Testis (tissue), 2 donors: ENCODE data around the gene ROBO4.

Experiments
- POLR2A ChIP-seq: fragments of 450-650 bp; IDR thresholded peaks from one replicate; pipeline ENCODE4 v1.6.1; 2017; ENCODE audit warnings: antibody characterized with exemption, mild to moderate bottlenecking, moderate library complexity
- TF ChIP-seq, protein P1 (sequence below), 3 experiments: fragments of 450-650 bp in 2 of 3; fragments of 200-600 bp in 1 of 3; sonication (generic) in 1 of 3; IDR thresholded peaks; one replicate each; pipeline ENCODE4 v1.5.1; 2016 to 2019; ENCODE audit warnings: antibody characterized with exemption in 3 of 3, mild to moderate bottlenecking in 2 of 3, moderate library complexity in 1 of 3

DNA sequence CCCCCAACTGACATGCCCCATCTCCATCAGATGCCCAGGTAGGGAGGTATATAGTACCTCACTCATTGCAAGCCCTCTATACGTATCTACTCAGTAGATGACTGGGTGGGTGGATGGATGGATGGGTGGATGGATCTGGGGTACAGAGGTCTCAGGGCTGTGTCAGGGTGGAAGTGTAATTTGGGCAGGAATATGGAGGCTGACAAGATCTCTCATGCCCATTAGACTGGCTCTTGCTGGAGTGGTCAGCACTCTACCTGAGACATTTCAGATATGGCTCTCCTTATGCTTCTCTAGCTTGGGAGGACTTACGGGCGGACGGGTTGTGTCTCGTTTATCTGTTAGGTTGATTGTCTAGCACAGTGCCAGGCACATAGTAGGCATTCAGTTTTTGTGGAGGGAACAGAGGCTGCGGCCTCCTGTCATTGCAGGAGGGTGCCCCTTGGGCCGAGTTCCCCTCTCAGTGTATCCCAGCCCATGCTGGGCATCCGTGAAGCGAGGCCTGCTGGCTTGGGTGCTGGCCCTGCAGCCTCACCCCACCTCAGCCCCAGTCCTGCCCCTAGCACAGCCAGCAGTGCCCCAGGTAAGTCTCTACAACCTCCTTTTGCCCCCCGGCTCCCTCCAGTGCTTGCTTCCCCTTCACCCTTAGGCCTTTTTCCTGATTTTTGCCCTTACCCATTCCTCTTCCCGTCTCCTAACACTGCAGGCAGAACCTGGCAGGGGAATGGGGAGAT, 18.7 kb downstream of the ROBO4 start:
- TF ChIP-seq POLR2A = no peak
- TF ChIP-seq, protein P1, sequence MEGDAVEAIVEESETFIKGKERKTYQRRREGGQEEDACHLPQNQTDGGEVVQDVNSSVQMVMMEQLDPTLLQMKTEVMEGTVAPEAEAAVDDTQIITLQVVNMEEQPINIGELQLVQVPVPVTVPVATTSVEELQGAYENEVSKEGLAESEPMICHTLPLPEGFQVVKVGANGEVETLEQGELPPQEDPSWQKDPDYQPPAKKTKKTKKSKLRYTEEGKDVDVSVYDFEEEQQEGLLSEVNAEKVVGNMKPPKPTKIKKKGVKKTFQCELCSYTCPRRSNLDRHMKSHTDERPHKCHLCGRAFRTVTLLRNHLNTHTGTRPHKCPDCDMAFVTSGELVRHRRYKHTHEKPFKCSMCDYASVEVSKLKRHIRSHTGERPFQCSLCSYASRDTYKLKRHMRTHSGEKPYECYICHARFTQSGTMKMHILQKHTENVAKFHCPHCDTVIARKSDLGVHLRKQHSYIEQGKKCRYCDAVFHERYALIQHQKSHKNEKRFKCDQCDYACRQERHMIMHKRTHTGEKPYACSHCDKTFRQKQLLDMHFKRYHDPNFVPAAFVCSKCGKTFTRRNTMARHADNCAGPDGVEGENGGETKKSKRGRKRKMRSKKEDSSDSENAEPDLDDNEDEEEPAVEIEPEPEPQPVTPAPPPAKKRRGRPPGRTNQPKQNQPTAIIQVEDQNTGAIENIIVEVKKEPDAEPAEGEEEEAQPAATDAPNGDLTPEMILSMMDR (IDR thresholded peaks at IDR 0.05) = no peak
